SK-N-SH (cell line): ENCODE data around the gene ZC3H8. TPM values are rescaled to one million over a fixed set of nuclear protein-coding genes. Genes with fewer than 3 reads are reported as not detected.

Experiments used
- CTCF ChIA-PET: fragments of 300-600, 350-600 bp; formaldehyde crosslinking; extraction: SDS; loops from one replicate; lab custom pipeline; 2021; lab: Yijun Ruan, JAX
- POLR2A ChIA-PET: fragments of 350-600 bp; sonication (Branson Sonifier 250); formaldehyde crosslinking; extraction: SDS; loops from one replicate; lab custom pipeline; 2020; ENCODE audit warnings: antibody characterized with exemption, inconsistent platforms; lab: Yijun Ruan, JAX
- DNase-seq: peaks from one replicate; pipeline ENCODE4 v3.0.0; 2012
- H2AFZ ChIP-seq: fragments of 200-600 bp; sonication (generic); 2 replicates; pipeline ENCODE4 v1.8.1; 2016; ENCODE audit warnings: antibody characterized with exemption, mild to moderate bottlenecking, low read depth
- H3F3A ChIP-seq: fragments of 200-600 bp; sonication (generic); replicated peaks from 2 replicates; pipeline ENCODE3; 2016; ENCODE audit warnings: antibody characterized with exemption, mild to moderate bottlenecking; ENCODE audit not compliant: insufficient read depth
- H3K27ac ChIP-seq, 2 experiments: fragments of 200-500 bp in 1 of 2; fragments of 200-600 bp in 1 of 2; sonication (Bioruptor generic) in 1 of 2; sonication (generic), shearing (Covaris generic) in 1 of 2; 2 replicates each; pipeline versions ENCODE4 v1.5.1 to v1.6.1; 2014 to 2016; ENCODE audit warnings: low read depth in 2 of 2, inconsistent platforms in 1 of 2, low read length in 1 of 2, mild to moderate bottlenecking in 1 of 2, mixed read lengths in 1 of 2
- H3K27me3 ChIP-seq: fragments of 200-600 bp; sonication (generic), shearing (Covaris generic); 2 replicates; pipeline ENCODE4 v1.6.1; 2016; ENCODE audit warnings: mixed run types; ENCODE audit not compliant: insufficient read depth
- H3K36me3 ChIP-seq, 2 experiments: fragments of 200-500 bp in 1 of 2; fragments of 200-600 bp in 1 of 2; sonication (Bioruptor generic) in 1 of 2; sonication (generic) in 1 of 2; replicated peaks in 1 of 2; 2 replicates each; pipeline versions ENCODE3 to v1.5.1; 2014 to 2016; ENCODE audit warnings: low read length in 1 of 2, mild to moderate bottlenecking in 1 of 2; ENCODE audit not compliant: insufficient read depth in 2 of 2, control insufficient read depth in 1 of 2
- H3K4me1 ChIP-seq, 2 experiments: fragments of 200-500 bp in 1 of 2; fragments of 200-600 bp in 1 of 2; sonication (Bioruptor generic) in 1 of 2; sonication (generic), shearing (Covaris generic) in 1 of 2; 2 replicates each; pipeline versions ENCODE4 v1.5.1 to v1.6.1; 2014 to 2016; ENCODE audit warnings: low read depth in 1 of 2, low read length in 1 of 2, mixed run types in 1 of 2; ENCODE audit not compliant: insufficient read depth in 2 of 2, control insufficient read depth in 1 of 2
- H3K4me2 ChIP-seq: fragments of 200-600 bp; sonication (generic), shearing (Covaris generic); 2 replicates; pipeline ENCODE4 v1.6.1; 2017; ENCODE audit warnings: mixed run types
- H3K4me3 ChIP-seq, 2 experiments: fragments of 200-500 bp in 1 of 2; fragments of 200-600 bp in 1 of 2; sonication (Bioruptor generic) in 1 of 2; sonication (generic), shearing (Covaris generic) in 1 of 2; 2 replicates each; pipeline versions ENCODE4 v1.5.1 to v1.8.1; 2014 to 2016; ENCODE audit warnings: low read depth in 2 of 2, inconsistent platforms in 1 of 2, low read length in 1 of 2, mild to moderate bottlenecking in 1 of 2, mixed read lengths in 1 of 2, moderate library complexity in 1 of 2
- H3K79me2 ChIP-seq: fragments of 200-600 bp; sonication (generic); 2 replicates; pipeline ENCODE4 v1.8.1; 2017; ENCODE audit warnings: mild to moderate bottlenecking; ENCODE audit not compliant: insufficient read depth
- H3K9ac ChIP-seq: fragments of 200-600 bp; sonication (generic); 2 replicates; pipeline ENCODE4 v1.6.1; 2017; ENCODE audit warnings: mixed run types
- H3K9me2 ChIP-seq: fragments of 200-600 bp; sonication (generic); 2 replicates; pipeline ENCODE4 v1.6.1; 2017; ENCODE audit warnings: mixed run types
- H3K9me3 ChIP-seq: fragments of 200-600 bp; sonication (generic); 2 replicates; pipeline ENCODE4 v1.6.1; 2017; ENCODE audit warnings: mixed run types, mild to moderate bottlenecking, moderate library complexity
- H4K20me1 ChIP-seq: fragments of 200-600 bp; sonication (generic); 2 replicates; pipeline ENCODE4 v1.6.1; 2017; ENCODE audit warnings: mild to moderate bottlenecking, mixed run types; ENCODE audit not compliant: insufficient read depth
- EP300 ChIP-seq, 2 experiments: IDR thresholded peaks; 2 replicates each; pipeline versions ENCODE4 v1.4.0 to v1.6.1; 2012; ENCODE audit warnings: borderline replicate concordance in 1 of 2, low read depth in 1 of 2, low read length in 1 of 2
- FOXJ3 ChIP-seq: sonication (generic); formaldehyde crosslinking; IDR thresholded peaks from 2 replicates; pipeline ENCODE4 v1.5.1; 2020; ENCODE audit warnings: mild to moderate bottlenecking, missing genetic modification reagents
- FOXM1 ChIP-seq: IDR thresholded peaks from 2 replicates; pipeline ENCODE4 v1.4.0; 2012; ENCODE audit warnings: low read depth, mild to moderate bottlenecking
- GABPA ChIP-seq: IDR thresholded peaks from 2 replicates; pipeline ENCODE4 v1.4.0; 2012; ENCODE audit warnings: low read depth, mild to moderate bottlenecking
- MXI1 ChIP-seq: IDR thresholded peaks from 2 replicates; pipeline ENCODE4 v1.6.1; 2012; ENCODE audit warnings: mild to moderate bottlenecking, low read depth, low read length, improper control_type of control experiment
- NFIC ChIP-seq: IDR thresholded peaks from 2 replicates; pipeline ENCODE4 v1.4.0; 2012; ENCODE audit warnings: borderline replicate concordance
- RAD21 ChIP-seq: IDR thresholded peaks from 2 replicates; pipeline ENCODE4 v1.6.1; 2012; ENCODE audit warnings: mild to moderate bottlenecking, low read length
- RCOR1 ChIP-seq: fragments of 150-350 bp; IDR thresholded peaks from 2 replicates; pipeline ENCODE4 v1.6.1; 2017; ENCODE audit warnings: antibody characterized with exemption, low read length
- RFX5 ChIP-seq: IDR thresholded peaks from 2 replicates; pipeline ENCODE4 v1.6.1; 2012; ENCODE audit warnings: mild to moderate bottlenecking, improper control_type of control experiment, low read length
- TAF1 ChIP-seq: IDR thresholded peaks from 2 replicates; pipeline ENCODE4 v1.6.1; 2012; ENCODE audit warnings: low read depth, mild to moderate bottlenecking, low read length, moderate library complexity, borderline replicate concordance
- TCF12 ChIP-seq: IDR thresholded peaks from 2 replicates; pipeline ENCODE4 v1.4.0; 2012
- TEAD4 ChIP-seq: IDR thresholded peaks from 2 replicates; pipeline ENCODE4 v1.4.0; 2012; ENCODE audit warnings: mild to moderate bottlenecking, borderline replicate concordance; ENCODE audit not compliant: insufficient read depth
- WGBS: methylation state at CpG from one replicate; pipeline ENCODE4 v1.1.6; 2017; ENCODE audit warnings: low lambda C conversion rate; 5-methylcytosine and 5-hydroxymethylcytosine counted together
- polyA plus RNA-seq, 3 experiments: library from polyadenylated mRNA; depleted of rRNA; stranded (reverse); fragments of >200 nt; gene quantifications; 2 replicates each; pipeline ENCODE4 v1.2.3, GENCODE V29; 2012
- TF ChIP-seq, protein P1 (sequence below): IDR thresholded peaks from 2 replicates; pipeline ENCODE4 v1.4.0; 2012; ENCODE audit warnings: low read depth, borderline replicate concordance
- TF ChIP-seq, protein P2 (sequence below): IDR thresholded peaks from 2 replicates; pipeline ENCODE4 v1.4.0; 2012; ENCODE audit warnings: low read depth
- TF ChIP-seq, protein P3 (sequence below): IDR thresholded peaks from 2 replicates; pipeline ENCODE4 v1.4.0; 2012; ENCODE audit warnings: low read depth, borderline replicate concordance
- TF ChIP-seq, protein P4 (sequence below): fragments of 150-350 bp; IDR thresholded peaks from 2 replicates; pipeline ENCODE4 v1.6.1; 2017; ENCODE audit warnings: antibody characterized with exemption, low read length, low read depth, borderline replicate concordance

The ZC3H8 gene
- polyA plus RNA-seq, 1 of the 3 experiments (the other 2 are of a cell fraction): 3.3 TPM

DNA sequence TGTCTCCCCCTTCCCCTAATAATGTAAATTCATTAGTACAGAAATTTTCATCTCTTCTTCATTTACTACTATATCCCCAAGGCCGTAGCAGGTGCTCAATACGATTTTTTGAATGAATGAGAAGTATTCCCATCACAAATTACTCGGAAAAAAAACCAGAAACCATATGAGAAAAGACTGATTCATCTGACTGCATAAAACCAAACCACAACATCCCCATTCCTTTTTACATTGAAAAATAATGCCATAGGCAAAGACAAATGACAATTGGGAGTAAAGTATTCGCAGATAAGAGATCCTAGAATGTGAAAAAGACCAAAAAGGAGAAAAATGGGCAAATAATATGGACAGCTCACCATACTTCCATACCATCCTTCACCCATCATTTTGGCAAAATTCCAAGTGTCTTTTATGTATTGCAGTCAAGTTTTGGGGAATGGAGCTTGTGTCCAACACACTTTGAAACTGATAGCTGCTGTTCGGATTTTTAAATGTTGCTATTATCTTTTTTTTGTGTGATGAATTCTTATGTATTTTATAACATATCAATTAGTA, 1.5 kb downstream of the ZC3H8 start:
- Histone ChIP-seq H3K36me3 (peaks cover under 1 to 2% of the 10 kb centered on the region in 2 experiments), H3K4me3 (no peak overlapping the region), H4K20me1 (no peaks in the 10 kb centered on the region), H3K27ac (no peak overlapping the region), H3F3A (peaks cover 4% of the 10 kb centered on the region), H3K9ac (no peak overlapping the region)
- WGBS: 92% methylated on average over 5 of the region's 5 CpGs
- CTCF ChIA-PET: interaction anchor here (1.3 kb wide), 1 partner anchor 132 kb away, joined by 3 read pairs; no protein-coding TSS in a partner anchor
- TF ChIP-seq NFIC: peak; percentile 23; the same call in 1 of the 2 replicates
- no peak for TF ChIP-seq TAF1
- TF ChIP-seq, all 33 proteins: peak for 1
- Histone ChIP-seq H3K79me2 (peaks cover 26% of the 10 kb centered on the region; the same call in 1 of the 2 replicates), H2AFZ (no peak overlapping the region), H3K4me2 (peak overlapping the region; percentile 94), H3K9me3 (no peaks in the 10 kb centered on the region), H3K9me2 (no peaks in the 10 kb centered on the region), H3K27me3 (no peaks in the 10 kb centered on the region), H3K4me1 (peaks cover 7 to 9% of the 10 kb centered on the region in 2 experiments; a peak in 3 of 4 replicates)
- POLR2A ChIA-PET: no interaction called here
- no peak for DNase-seq

DNA sequence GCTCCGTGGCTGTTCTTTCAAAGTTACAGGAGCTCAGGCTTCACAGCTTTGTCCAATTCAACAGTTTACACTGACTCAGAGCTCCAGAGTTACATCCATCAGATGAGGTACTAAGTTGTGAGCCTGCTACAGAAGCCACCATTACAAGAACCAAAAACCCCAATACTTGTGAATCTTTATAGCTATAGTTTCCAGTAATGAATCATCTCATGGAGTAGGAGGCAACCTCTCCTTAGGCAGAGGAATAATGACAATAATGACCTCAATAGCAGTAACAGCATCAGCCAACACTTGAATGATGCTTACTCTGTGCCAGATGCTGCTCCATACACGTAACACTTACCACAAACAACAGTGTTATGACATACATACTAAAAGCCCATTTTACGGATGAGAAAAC, 3.6 kb downstream of the ZC3H8 start:
- Histone ChIP-seq H3K4me2 (no peak overlapping the region), H3K9me2 (no peaks in the 10 kb centered on the region), H3K4me1 (peaks cover 7 to 9% of the 10 kb centered on the region in 2 experiments; a peak in 3 of 4 replicates), H3K9ac (no peak overlapping the region), H2AFZ (no peak overlapping the region), H3K4me3 (no peak overlapping the region), H4K20me1 (no peaks in the 10 kb centered on the region), H3K36me3 (peaks cover 8 to 21% of the 10 kb centered on the region in 2 experiments), H3K27ac (no peak overlapping the region), H3F3A (peaks cover 4% of the 10 kb centered on the region), H3K9me3 (no peaks in the 10 kb centered on the region), H3K27me3 (no peaks in the 10 kb centered on the region), H3K79me2 (peaks cover 26% of the 10 kb centered on the region; the same call in 1 of the 2 replicates)
- 98% methylated on average over 3 of the region's 3 CpGs for WGBS
- TF ChIP-seq FOXJ3 (CRISPR knock-in tag): no peak
- TF ChIP-seq, protein P1, sequence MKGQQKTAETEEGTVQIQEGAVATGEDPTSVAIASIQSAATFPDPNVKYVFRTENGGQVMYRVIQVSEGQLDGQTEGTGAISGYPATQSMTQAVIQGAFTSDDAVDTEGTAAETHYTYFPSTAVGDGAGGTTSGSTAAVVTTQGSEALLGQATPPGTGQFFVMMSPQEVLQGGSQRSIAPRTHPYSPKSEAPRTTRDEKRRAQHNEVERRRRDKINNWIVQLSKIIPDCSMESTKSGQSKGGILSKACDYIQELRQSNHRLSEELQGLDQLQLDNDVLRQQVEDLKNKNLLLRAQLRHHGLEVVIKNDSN: no peak
- no peak for TF ChIP-seq NFIC
- TF ChIP-seq TEAD4: no peak
- no peak for TF ChIP-seq TCF12
- TF ChIP-seq EP300 (IDR thresholded peaks at IDR 0.05; ENCODE audit: borderline replicate concordance in 1 of 2, low read depth in 1 of 2, low read length in 1 of 2): no peak
- no peak for TF ChIP-seq RAD21
- TF ChIP-seq RFX5: no peak
- ChIA-PET CTCF (interaction anchor here (0.5 to 3.6 kb wide), 4 partner anchors 8 to 332 kb away, joined by 3 to 21 read pairs (median 3); no protein-coding TSS in a partner anchor), POLR2A (no interaction called here)
- no peak for DNase-seq

DNA sequence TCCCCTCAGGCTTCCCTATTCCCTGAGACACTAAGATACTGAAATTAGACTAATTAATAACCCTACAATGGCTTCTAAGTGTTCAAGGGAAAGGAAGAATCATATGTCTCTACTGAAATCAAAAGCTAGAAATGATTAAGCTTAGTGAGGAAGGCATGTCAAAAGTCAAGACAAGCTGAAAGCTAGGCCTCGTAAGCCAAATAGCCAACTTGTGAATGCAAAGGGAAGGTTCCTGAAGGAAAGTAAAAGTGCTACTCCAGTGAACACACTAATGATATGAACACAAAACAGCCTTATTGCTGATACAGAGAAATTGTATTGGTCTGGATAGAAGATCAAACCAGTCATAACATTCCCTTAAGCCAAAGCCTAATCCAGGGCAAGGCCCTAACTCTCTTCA, 10.0 kb downstream of the ZC3H8 start:
- H3K9me3 ChIP-seq: no peaks in the 10 kb centered on the region
- no peaks in the 10 kb centered on the region for H4K20me1 ChIP-seq
- H2AFZ ChIP-seq: no peak overlapping the region
- H3K27ac ChIP-seq: no peak overlapping the region
- no peak for DNase-seq
- ChIA-PET CTCF (interaction anchor here (1.0 kb wide), 1 partner anchor 14 kb away, joined by 4 read pairs; no protein-coding TSS in a partner anchor), POLR2A (no interaction called here)
- H3K9ac ChIP-seq: no peak overlapping the region
- H3F3A ChIP-seq: no peaks in the 10 kb centered on the region
- H3K9me2 ChIP-seq: no peaks in the 10 kb centered on the region
- H3K79me2 ChIP-seq: no peaks in the 10 kb centered on the region
- no peak overlapping the region for H3K4me2 ChIP-seq
- 90% methylated on average over 1 of the region's 1 CpG for WGBS
- no peak overlapping the region for H3K4me3 ChIP-seq
- no peaks in the 10 kb centered on the region for H3K27me3 ChIP-seq
- peaks cover 32 to 51% of the 10 kb centered on the region in 2 experiments for H3K36me3 ChIP-seq
- H3K4me1 ChIP-seq: no peaks in the 10 kb centered on the region
- TF ChIP-seq, protein P2, sequence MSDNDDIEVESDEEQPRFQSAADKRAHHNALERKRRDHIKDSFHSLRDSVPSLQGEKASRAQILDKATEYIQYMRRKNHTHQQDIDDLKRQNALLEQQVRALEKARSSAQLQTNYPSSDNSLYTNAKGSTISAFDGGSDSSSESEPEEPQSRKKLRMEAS: no peak
- TF ChIP-seq TEAD4: no peak
- TF ChIP-seq RFX5: no peak
- no peak for TF ChIP-seq RCOR1
- TF ChIP-seq, protein P3, sequence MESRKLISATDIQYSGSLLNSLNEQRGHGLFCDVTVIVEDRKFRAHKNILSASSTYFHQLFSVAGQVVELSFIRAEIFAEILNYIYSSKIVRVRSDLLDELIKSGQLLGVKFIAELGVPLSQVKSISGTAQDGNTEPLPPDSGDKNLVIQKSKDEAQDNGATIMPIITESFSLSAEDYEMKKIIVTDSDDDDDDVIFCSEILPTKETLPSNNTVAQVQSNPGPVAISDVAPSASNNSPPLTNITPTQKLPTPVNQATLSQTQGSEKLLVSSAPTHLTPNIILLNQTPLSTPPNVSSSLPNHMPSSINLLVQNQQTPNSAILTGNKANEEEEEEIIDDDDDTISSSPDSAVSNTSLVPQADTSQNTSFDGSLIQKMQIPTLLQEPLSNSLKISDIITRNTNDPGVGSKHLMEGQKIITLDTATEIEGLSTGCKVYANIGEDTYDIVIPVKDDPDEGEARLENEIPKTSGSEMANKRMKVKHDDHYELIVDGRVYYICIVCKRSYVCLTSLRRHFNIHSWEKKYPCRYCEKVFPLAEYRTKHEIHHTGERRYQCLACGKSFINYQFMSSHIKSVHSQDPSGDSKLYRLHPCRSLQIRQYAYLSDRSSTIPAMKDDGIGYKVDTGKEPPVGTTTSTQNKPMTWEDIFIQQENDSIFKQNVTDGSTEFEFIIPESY: no peak
- TF ChIP-seq, protein P4, sequence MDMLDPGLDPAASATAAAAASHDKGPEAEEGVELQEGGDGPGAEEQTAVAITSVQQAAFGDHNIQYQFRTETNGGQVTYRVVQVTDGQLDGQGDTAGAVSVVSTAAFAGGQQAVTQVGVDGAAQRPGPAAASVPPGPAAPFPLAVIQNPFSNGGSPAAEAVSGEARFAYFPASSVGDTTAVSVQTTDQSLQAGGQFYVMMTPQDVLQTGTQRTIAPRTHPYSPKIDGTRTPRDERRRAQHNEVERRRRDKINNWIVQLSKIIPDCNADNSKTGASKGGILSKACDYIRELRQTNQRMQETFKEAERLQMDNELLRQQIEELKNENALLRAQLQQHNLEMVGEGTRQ: no peak
- no peak for TF ChIP-seq GABPA
- TF ChIP-seq MXI1: no peak
- TF ChIP-seq, protein P1: no peak
- TF ChIP-seq FOXM1: no peak
